ENCODE data around the gene HSD11B2. TPM values are rescaled to one million over a fixed set of nuclear protein-coding genes. Genes with fewer than 3 reads are reported as not detected.

HSD11B2 gene
- total RNA-seq, 1 experiment from 2014 or later, result 33.5 TPM

GRCh38 chr16:67438098-67438791 lies 7.3 kb downstream of the HSD11B2 start:
- Histone ChIP-seq H3K4ac (ENCODE audit: low read depth, low read length) (no peak overlapping the region), H3K23ac (ENCODE audit: insufficient read length, low read depth, low read length) (no peak overlapping the region), H2BK20ac (ENCODE audit: low read depth, low read length, poor library complexity, severe bottlenecking) (no peak overlapping the region), H3T11ph (ENCODE audit: low read length) (no peak overlapping the region), H3K79me2 (ENCODE audit: insufficient read depth, low read length) (no peaks in the 10 kb centered on the region; the same call in 1 of the 2 replicates), H3K9me3 (ENCODE audit: control insufficient read depth, low read depth, low read length) (no peaks in the 10 kb centered on the region), H2BK5ac (ENCODE audit: insufficient read length, low read length) (no peak overlapping the region), H2BK15ac (ENCODE audit: low read depth, low read length) (no peak overlapping the region), H2AFZ (ENCODE audit: low read length) (no peak overlapping the region), H3K27me3 (ENCODE audit: insufficient read depth, low read length) (no peaks in the 10 kb centered on the region), H2BK12ac (ENCODE audit: insufficient read length, low read depth, low read length) (no peak overlapping the region), H4K20me1 (ENCODE audit: control insufficient read depth, insufficient read depth, insufficient read length) (no peaks in the 10 kb centered on the region), H2AK5ac (ENCODE audit: insufficient read length, low read length) (no peak overlapping the region), H3K18ac (ENCODE audit: insufficient read length, low read depth, low read length) (no peak overlapping the region), H4K91ac (ENCODE audit: insufficient read length, low read depth, low read length) (no peak overlapping the region), H3K4me2 (ENCODE audit: insufficient read depth, insufficient read length, low read length) (no peak overlapping the region), H3K4me1 (ENCODE audit: insufficient read depth, low read length) (no peaks in the 10 kb centered on the region; the same call in 1 of the 2 replicates), H3K9ac (ENCODE audit: extremely low read depth, insufficient read length, low read length) (no peak overlapping the region), H2BK120ac (ENCODE audit: low read depth, low read length, poor library complexity, severe bottlenecking) (no peak overlapping the region), H3K79me1 (ENCODE audit: insufficient read depth, low read depth, low read length, poor library complexity, severe bottlenecking) (no peaks in the 10 kb centered on the region), H3K23me2 (ENCODE audit: insufficient read length, low read depth, low read length, poor library complexity, severe bottlenecking) (no peaks in the 10 kb centered on the region), H4K8ac (replicated peaks; ENCODE audit: insufficient read length, low read depth, low read length) (no peak overlapping the region), H3K14ac (ENCODE audit: insufficient read depth, low read length) (no peak overlapping the region), H3K27ac (ENCODE audit: insufficient read length, low read depth, low read length) (no peak overlapping the region), H4K5ac (ENCODE audit: insufficient read length, low read depth, low read length) (no peak overlapping the region), H3K56ac (ENCODE audit: insufficient read length, low read depth, low read length) (no peak overlapping the region)
- Mint-ChIP-seq H3K4me3 (no peak overlapping the region; a peak in 1 of 5 replicates), H3K36me3 (ENCODE audit: insufficient read depth in 1 of 3, low read depth in 3 of 3) (peaks cover 10 to 34% (median 22%) of the 10 kb centered on the region in 3 experiments), H3K27ac (no peak overlapping the region; a peak in 3 of 7 replicates), H3K27me3 (ENCODE audit: low read depth) (no peaks in the 10 kb centered on the region; the same call in 1 of the 2 replicates), H3K9me3 (no peaks in the 10 kb centered on the region), H3K4me1 (peaks cover 17 to 18% of the 10 kb centered on the region in 2 experiments)
- DNase-seq, result no peak
- TF ChIP-seq CTCF (conservative IDR thresholded peaks at IDR 0.05), result no peak
- WGBS (ENCODE audit: extremely low coverage, insufficient read length, low lambda C conversion rate), result no CpG with 5 or more reads among the region's 20 CpGs

Data from H9 (cell line).